A673 (cell line): ENCODE measurements around the gene RND3.

Experiments used
- EZH2 ChIP-seq: fragments of 200-600 bp; sonication (generic); IDR thresholded peaks from 2 replicates; pipeline ENCODE4 v1.6.1; 2017; ENCODE audit warnings: borderline replicate concordance, low read depth, mild to moderate bottlenecking, mixed read lengths, antibody characterized with exemption, low read length; ENCODE audit not compliant: poor library complexity, severe bottlenecking
- TF ChIP-seq, protein P1 (sequence below): fragments of 300-800, 200-600 bp; sonication (generic); conservative IDR thresholded peaks from 2 replicates; pipeline ENCODE4 v1.5.1; 2017; ENCODE audit warnings: low read depth, mild to moderate bottlenecking, antibody characterized with exemption, low read length, moderate library complexity, mixed read lengths

- TF ChIP-seq, protein P1, sequence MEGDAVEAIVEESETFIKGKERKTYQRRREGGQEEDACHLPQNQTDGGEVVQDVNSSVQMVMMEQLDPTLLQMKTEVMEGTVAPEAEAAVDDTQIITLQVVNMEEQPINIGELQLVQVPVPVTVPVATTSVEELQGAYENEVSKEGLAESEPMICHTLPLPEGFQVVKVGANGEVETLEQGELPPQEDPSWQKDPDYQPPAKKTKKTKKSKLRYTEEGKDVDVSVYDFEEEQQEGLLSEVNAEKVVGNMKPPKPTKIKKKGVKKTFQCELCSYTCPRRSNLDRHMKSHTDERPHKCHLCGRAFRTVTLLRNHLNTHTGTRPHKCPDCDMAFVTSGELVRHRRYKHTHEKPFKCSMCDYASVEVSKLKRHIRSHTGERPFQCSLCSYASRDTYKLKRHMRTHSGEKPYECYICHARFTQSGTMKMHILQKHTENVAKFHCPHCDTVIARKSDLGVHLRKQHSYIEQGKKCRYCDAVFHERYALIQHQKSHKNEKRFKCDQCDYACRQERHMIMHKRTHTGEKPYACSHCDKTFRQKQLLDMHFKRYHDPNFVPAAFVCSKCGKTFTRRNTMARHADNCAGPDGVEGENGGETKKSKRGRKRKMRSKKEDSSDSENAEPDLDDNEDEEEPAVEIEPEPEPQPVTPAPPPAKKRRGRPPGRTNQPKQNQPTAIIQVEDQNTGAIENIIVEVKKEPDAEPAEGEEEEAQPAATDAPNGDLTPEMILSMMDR, result no peak
- TF ChIP-seq EZH2, result no peak
Measured at GRCh38 chr2:150424406-150424805, 63.1 kb downstream of the RND3 start.
